ENCODE results near the gene LRRC49. TPM values are rescaled to one million over a fixed set of nuclear protein-coding genes. Genes with fewer than 3 reads are reported as not detected.
"Not testable (repeated sequence)": the region's sequence is repeated elsewhere in the genome, so short reads cannot be mapped to it uniquely, and the experiment has no call there.

The LRRC49 gene
- polyA plus RNA-seq, 2 of the 4 experiments (the other 2 are of a cell fraction) = 10.0 to 14.3 TPM

GRCh38 chr15:71015342-71015741, 122.7 kb downstream of the LRRC49 start:
- FAIRE-seq (no peak), DNase-seq (ENCODE audit: low read depth in 1 of 2, low spot score in 1 of 2) (no peak), ATAC-seq (no peak)
- H3K4me2 ChIP-seq = no peak overlapping the region
- no peak overlapping the region for H3K4me3 ChIP-seq
- CTCF ChIA-PET = interaction anchor here (1.0 to 1.3 kb wide), 2 partner anchors 13 to 397 kb away, joined by 3 to 5 read pairs; no protein-coding TSS in a partner anchor
- no peak for TF ChIP-seq ZSCAN20 (CRISPR knock-in tag; IDR thresholded peaks at IDR 0.05)
- no peak for TF ChIP-seq NFE2L2 (conservative IDR thresholded peaks at IDR 0.05; ENCODE audit: low read length)
- no peak for TF ChIP-seq HDAC2 (IDR thresholded peaks at IDR 0.05)
- no peak for TF ChIP-seq JUNB (IDR thresholded peaks at IDR 0.05)
- TF ChIP-seq RFX5 (IDR thresholded peaks at IDR 0.05) = no peak
- no peak for TF ChIP-seq NR3C1 (IDR thresholded peaks at IDR 0.05)
- TF ChIP-seq PBX3 (IDR thresholded peaks at IDR 0.05) = no peak
- no peak for TF ChIP-seq JUN (IDR thresholded peaks at IDR 0.05)
- TF ChIP-seq CTCF (IDR thresholded peaks at IDR 0.05) = no peak
- no peak for TF ChIP-seq KDM5A (IDR thresholded peaks at IDR 0.05)
- no peak for TF ChIP-seq MAZ (IDR thresholded peaks at IDR 0.05; ENCODE audit: borderline replicate concordance, low read depth, low read length)
- TF ChIP-seq HOXA7 (CRISPR knock-in tag; IDR thresholded peaks at IDR 0.05) = no peak
- POLR2A ChIA-PET = no interaction called here
- no peak overlapping the region for H3K27ac ChIP-seq
- WGBS (ENCODE audit: missing lambda C conversion rate) = 95% methylated on average over 8 of the region's 8 CpGs
- peaks cover 6% of the 10 kb centered on the region for H3K4me1 ChIP-seq
- H3K9me3 ChIP-seq = peaks cover 3% of the 10 kb centered on the region; the same call in 1 of the 3 replicates

- H3K4me1 ChIP-seq; H3K9me3 ChIP-seq; FAIRE-seq; H3K4me2 ChIP-seq; ATAC-seq; DNase-seq (ENCODE audit: low read depth in 1 of 2, low spot score in 1 of 2); H3K4me3 ChIP-seq; H3K27ac ChIP-seq; POLR2A ChIA-PET: not testable (repeated sequence)
- CTCF ChIA-PET = interaction anchor here (1.2 to 3.1 kb wide), 2 partner anchors 10 to 770 kb away, joined by 3 to 8 read pairs; no protein-coding TSS in a partner anchor
- WGBS (ENCODE audit: missing lambda C conversion rate) = 31% methylated on average over 4 of the region's 4 CpGs
Observed at GRCh38 chr15:71031232-71031631, 138.6 kb downstream of the LRRC49 start.

- H3K4me1 ChIP-seq; CTCF ChIA-PET; FAIRE-seq; POLR2A ChIA-PET; H3K27ac ChIP-seq; H3K9me3 ChIP-seq; ATAC-seq; H3K4me3 ChIP-seq; H3K4me2 ChIP-seq; DNase-seq (ENCODE audit: low read depth in 1 of 2, low spot score in 1 of 2): not testable (repeated sequence)
- 84% methylated on average over 1 of the region's 1 CpG for WGBS (ENCODE audit: missing lambda C conversion rate)
Observed at GRCh38 chr15:71035478-71035877, 142.9 kb downstream of the LRRC49 start.

GRCh38 chr15:71042356-71042922, 149.8 kb downstream of the LRRC49 start:
- Histone ChIP-seq H3K4me1 (peaks cover 12% of the 10 kb centered on the region), H3K4me2 (no peak overlapping the region), H3K9me3 (no peaks in the 10 kb centered on the region), H3K4me3 (no peak overlapping the region), H3K27ac (no peak overlapping the region)
- FAIRE-seq = no peak
- no peak for ATAC-seq
- DNase-seq (ENCODE audit: low read depth in 1 of 2, low spot score in 1 of 2) = no peak
- WGBS (ENCODE audit: missing lambda C conversion rate) = 74% methylated on average over 3 of the region's 3 CpGs
- POLR2A ChIA-PET = no interaction called here
- TF ChIP-seq ZSCAN20 (CRISPR knock-in tag; IDR thresholded peaks at IDR 0.05) (no peak), MAFK (IDR thresholded peaks at IDR 0.05; ENCODE audit: partially characterized antibody) (peak; percentile 50)
- CTCF ChIA-PET = no interaction called here

GRCh38 chr15:71043373-71043772, 150.7 kb downstream of the LRRC49 start:
- Histone ChIP-seq H3K27ac (no peak overlapping the region), H3K4me2 (peak overlapping the region; percentile 1; the same call in 1 of the 3 replicates), H3K4me1 (peaks cover 12% of the 10 kb centered on the region), H3K4me3 (no peak overlapping the region), H3K9me3 (no peaks in the 10 kb centered on the region)
- ATAC-seq = peak; percentile 56 to 77; a peak in 5 of 6 replicates
- DNase-seq (ENCODE audit: low read depth in 1 of 2, low spot score in 1 of 2) = peak; percentile 38 to 44
- 9% methylated on average over 1 of the region's 1 CpG for WGBS (ENCODE audit: missing lambda C conversion rate)
- TF ChIP-seq EHMT2 (IDR thresholded peaks at IDR 0.05; ENCODE audit: low read depth) = no peak
- 0 out of 2 replicates have a peak, but pooled peaks have one; percentile 38 for TF ChIP-seq FOSL2 (IDR thresholded peaks at IDR 0.05)
- peak; percentile 62 for TF ChIP-seq FOSL2 (CRISPR knock-in tag; IDR thresholded peaks at IDR 0.05)
- no peak for FAIRE-seq
- CTCF ChIA-PET = no interaction called here
- POLR2A ChIA-PET = no interaction called here

Measured in A549 (cell line).